SK-N-SH treated with all-trans-retinoic acid at 6 μM for 48 hours (cell line): Measurements from ENCODE around the gene RTP3.

Experiments
- ARNTL ChIP-seq: fragments of 450-650 bp; formaldehyde crosslinking; IDR thresholded peaks from 2 replicates; pipeline ENCODE4 v1.5.0; 2020; ENCODE audit warnings: low read depth, mild to moderate bottlenecking, moderate library complexity, borderline replicate concordance
- OSR1 ChIP-seq: fragments of 250-450 bp; sonication (Bioruptor Pico); IDR thresholded peaks from 2 replicates; pipeline ENCODE4 v1.8.0; 2022; ENCODE audit warnings: moderate library complexity, mild to moderate bottlenecking, inconsistent platforms
- PPARA ChIP-seq: fragments of 250-450 bp; sonication (Bioruptor Pico); IDR thresholded peaks from 2 replicates; pipeline ENCODE4 v1.5.0; 2020; ENCODE audit warnings: mild to moderate bottlenecking, borderline replicate concordance
- SNAI2 ChIP-seq: fragments of 250-450 bp; sonication (Bioruptor Pico); IDR thresholded peaks from 2 replicates; pipeline ENCODE4 v1.5.0; 2020; ENCODE audit warnings: mild to moderate bottlenecking, moderate library complexity
- TOX ChIP-seq: fragments of 250-450 bp; sonication (Bioruptor Pico); IDR thresholded peaks from 2 replicates; pipeline ENCODE4 v1.8.0; 2021; ENCODE audit warnings: mild to moderate bottlenecking, moderate library complexity, borderline replicate concordance
- ZFP3 ChIP-seq: fragments of 250-450 bp; sonication (Bioruptor Pico); IDR thresholded peaks from 2 replicates; pipeline ENCODE4 v1.5.0; 2020; ENCODE audit warnings: mild to moderate bottlenecking, moderate library complexity
- ZFP30 ChIP-seq: fragments of 450-650 bp; formaldehyde crosslinking; IDR thresholded peaks from 2 replicates; pipeline ENCODE4 v1.5.0; 2022; ENCODE audit warnings: mild to moderate bottlenecking, moderate library complexity
- ZNF70 ChIP-seq: fragments of 450-650 bp; formaldehyde crosslinking; IDR thresholded peaks from 2 replicates; pipeline ENCODE4 v1.5.0; 2020; ENCODE audit warnings: mild to moderate bottlenecking, moderate library complexity
- ZNF8 ChIP-seq: fragments of 450-650 bp; formaldehyde crosslinking; IDR thresholded peaks from 2 replicates; pipeline ENCODE4 v1.5.0; 2020; ENCODE audit warnings: mild to moderate bottlenecking, moderate library complexity
- TF ChIP-seq, protein P1 (sequence below): fragments of 250-450 bp; sonication (Bioruptor Pico); IDR thresholded peaks from 2 replicates; pipeline ENCODE4 v1.5.1; 2021; ENCODE audit warnings: mild to moderate bottlenecking, moderate library complexity
- TF ChIP-seq, protein P2 (sequence below): fragments of 250-450 bp; sonication (Bioruptor Pico); IDR thresholded peaks from 2 replicates; pipeline ENCODE4 v1.8.0; 2020; ENCODE audit warnings: mild to moderate bottlenecking, moderate library complexity, borderline replicate concordance
- TF ChIP-seq, protein P3 (sequence below): fragments of 250-450 bp; sonication (Bioruptor Pico); IDR thresholded peaks from 2 replicates; pipeline ENCODE4 v1.5.1; 2020; ENCODE audit warnings: low read depth, mild to moderate bottlenecking, moderate library complexity

- TF ChIP-seq SNAI2 (CRISPR knock-in tag) (no peak), PPARA (CRISPR knock-in tag) (no peak), ZFP30 (CRISPR knock-in tag) (no peak), ZFP3 (CRISPR knock-in tag) (no peak), ARNTL (CRISPR knock-in tag) (no peak), OSR1 (CRISPR knock-in tag) (no peak), ZNF70 (CRISPR knock-in tag) (no peak), TOX (CRISPR knock-in tag) (no peak), ZNF8 (CRISPR knock-in tag) (no peak)
- TF ChIP-seq, protein P1, sequence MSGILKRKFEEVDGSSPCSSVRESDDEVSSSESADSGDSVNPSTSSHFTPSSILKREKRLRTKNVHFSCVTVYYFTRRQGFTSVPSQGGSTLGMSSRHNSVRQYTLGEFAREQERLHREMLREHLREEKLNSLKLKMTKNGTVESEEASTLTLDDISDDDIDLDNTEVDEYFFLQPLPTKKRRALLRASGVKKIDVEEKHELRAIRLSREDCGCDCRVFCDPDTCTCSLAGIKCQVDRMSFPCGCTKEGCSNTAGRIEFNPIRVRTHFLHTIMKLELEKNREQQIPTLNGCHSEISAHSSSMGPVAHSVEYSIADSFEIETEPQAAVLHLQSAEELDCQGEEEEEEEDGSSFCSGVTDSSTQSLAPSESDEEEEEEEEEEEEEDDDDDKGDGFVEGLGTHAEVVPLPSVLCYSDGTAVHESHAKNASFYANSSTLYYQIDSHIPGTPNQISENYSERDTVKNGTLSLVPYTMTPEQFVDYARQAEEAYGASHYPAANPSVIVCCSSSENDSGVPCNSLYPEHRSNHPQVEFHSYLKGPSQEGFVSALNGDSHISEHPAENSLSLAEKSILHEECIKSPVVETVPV (CRISPR knock-in tag), result no peak
- TF ChIP-seq, protein P2, sequence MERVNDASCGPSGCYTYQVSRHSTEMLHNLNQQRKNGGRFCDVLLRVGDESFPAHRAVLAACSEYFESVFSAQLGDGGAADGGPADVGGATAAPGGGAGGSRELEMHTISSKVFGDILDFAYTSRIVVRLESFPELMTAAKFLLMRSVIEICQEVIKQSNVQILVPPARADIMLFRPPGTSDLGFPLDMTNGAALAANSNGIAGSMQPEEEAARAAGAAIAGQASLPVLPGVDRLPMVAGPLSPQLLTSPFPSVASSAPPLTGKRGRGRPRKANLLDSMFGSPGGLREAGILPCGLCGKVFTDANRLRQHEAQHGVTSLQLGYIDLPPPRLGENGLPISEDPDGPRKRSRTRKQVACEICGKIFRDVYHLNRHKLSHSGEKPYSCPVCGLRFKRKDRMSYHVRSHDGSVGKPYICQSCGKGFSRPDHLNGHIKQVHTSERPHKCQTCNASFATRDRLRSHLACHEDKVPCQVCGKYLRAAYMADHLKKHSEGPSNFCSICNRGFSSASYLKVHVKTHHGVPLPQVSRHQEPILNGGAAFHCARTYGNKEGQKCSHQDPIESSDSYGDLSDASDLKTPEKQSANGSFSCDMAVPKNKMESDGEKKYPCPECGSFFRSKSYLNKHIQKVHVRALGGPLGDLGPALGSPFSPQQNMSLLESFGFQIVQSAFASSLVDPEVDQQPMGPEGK (CRISPR knock-in tag), result no peak
- TF ChIP-seq, protein P3, sequence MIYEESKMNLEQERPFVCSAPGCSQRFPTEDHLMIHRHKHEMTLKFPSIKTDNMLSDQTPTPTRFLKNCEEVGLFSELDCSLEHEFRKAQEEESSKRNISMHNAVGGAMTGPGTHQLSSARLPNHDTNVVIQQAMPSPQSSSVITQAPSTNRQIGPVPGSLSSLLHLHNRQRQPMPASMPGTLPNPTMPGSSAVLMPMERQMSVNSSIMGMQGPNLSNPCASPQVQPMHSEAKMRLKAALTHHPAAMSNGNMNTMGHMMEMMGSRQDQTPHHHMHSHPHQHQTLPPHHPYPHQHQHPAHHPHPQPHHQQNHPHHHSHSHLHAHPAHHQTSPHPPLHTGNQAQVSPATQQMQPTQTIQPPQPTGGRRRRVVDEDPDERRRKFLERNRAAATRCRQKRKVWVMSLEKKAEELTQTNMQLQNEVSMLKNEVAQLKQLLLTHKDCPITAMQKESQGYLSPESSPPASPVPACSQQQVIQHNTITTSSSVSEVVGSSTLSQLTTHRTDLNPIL (CRISPR knock-in tag), result no peak
These were observed 1.2 kb downstream of the RTP3 start for GRCh38 chr3:46498916-46499519.
